A673 (cell line): Measurements from ENCODE around the gene SP6.

Experiments
- CTCF ChIP-seq: fragments of 300-800, 200-600 bp; sonication (generic); conservative IDR thresholded peaks from 2 replicates; pipeline ENCODE4 v1.5.1; 2017; ENCODE audit warnings: low read depth, mild to moderate bottlenecking, antibody characterized with exemption, low read length, moderate library complexity, mixed read lengths
- EZH2 ChIP-seq: fragments of 200-600 bp; sonication (generic); IDR thresholded peaks from 2 replicates; pipeline ENCODE4 v1.6.1; 2017; ENCODE audit warnings: borderline replicate concordance, low read depth, mild to moderate bottlenecking, mixed read lengths, antibody characterized with exemption, low read length; ENCODE audit not compliant: poor library complexity, severe bottlenecking

DNA sequence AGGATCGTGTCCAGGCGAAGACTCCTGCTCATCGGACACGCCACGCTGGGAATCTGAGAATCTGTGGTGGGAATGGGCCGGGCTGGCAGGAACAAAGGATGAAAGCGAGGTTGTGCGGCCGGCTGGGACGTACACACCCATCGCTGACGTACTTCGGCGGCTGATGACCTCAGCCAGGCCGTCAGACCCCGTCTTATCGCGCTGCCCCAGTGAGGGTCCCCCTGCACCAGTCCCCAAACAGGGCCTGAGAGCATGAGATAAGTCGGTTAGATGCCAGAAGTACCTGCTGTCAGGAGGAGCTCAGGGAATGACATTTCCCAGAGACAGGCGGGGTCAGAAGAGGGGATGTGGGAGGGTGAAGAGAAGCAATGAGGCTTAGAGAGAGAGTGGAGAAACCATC, 16.0 kb upstream of the SP6 start:
- TF ChIP-seq CTCF (no peak), EZH2 (no peak)
